ENCODE data around the gene ONECUT3. TPM values are rescaled to one million over a fixed set of nuclear protein-coding genes. Genes with fewer than 3 reads are reported as not detected.
"Not testable (repeated sequence)": the region's sequence is repeated elsewhere in the genome, so short reads cannot be mapped to it uniquely, and the experiment has no call there.

The ONECUT3 gene
- total and polyA plus RNA-seq, 3 donors from 2014 or later = 0.13 to 0.39 (median 0.25) TPM

DNA sequence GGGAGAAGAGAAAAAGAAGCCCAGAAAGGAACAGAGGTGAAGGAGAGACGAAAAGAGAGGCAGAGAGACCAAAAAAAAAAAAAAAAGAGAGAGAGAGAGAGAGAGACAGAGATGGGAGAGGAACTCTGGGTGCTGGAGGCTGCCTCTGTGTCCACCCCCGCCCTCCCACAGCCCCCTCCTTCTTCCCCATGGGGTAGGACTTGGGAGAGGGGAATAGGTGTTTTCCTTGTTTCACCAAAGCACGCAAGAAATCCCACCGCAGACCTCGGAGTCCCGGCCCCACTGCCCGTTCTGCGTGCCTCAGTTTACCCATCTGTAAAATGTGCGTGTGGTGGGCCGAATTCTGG is 4.9 kb downstream of the ONECUT3 start:
- no peak for DNase-seq
- H3K9me3 ChIP-seq = no peaks in the 10 kb centered on the region
- H3K36me3 ChIP-seq (ENCODE audit: low read depth, missing control alignments) = no peaks in the 10 kb centered on the region
- H3K27me3 ChIP-seq = peaks cover 12% of the 10 kb centered on the region
- H3K4me3 ChIP-seq = no peak overlapping the region
- 3 to 4% methylated on average over 9 to 10 of the region's 10 CpGs for WGBS, 2 donors
- intact Hi-C loops (cut with DNase I; ENCODE audit: low total_unique reads) = no loop called here
- TF ChIP-seq CTCF (IDR thresholded peaks at IDR 0.05) = no peak
- no peak for TF ChIP-seq POLR2A (IDR thresholded peaks at IDR 0.05)
- no peaks in the 10 kb centered on the region for H3K4me1 ChIP-seq
- H3K27ac ChIP-seq = no peak overlapping the region

DNA sequence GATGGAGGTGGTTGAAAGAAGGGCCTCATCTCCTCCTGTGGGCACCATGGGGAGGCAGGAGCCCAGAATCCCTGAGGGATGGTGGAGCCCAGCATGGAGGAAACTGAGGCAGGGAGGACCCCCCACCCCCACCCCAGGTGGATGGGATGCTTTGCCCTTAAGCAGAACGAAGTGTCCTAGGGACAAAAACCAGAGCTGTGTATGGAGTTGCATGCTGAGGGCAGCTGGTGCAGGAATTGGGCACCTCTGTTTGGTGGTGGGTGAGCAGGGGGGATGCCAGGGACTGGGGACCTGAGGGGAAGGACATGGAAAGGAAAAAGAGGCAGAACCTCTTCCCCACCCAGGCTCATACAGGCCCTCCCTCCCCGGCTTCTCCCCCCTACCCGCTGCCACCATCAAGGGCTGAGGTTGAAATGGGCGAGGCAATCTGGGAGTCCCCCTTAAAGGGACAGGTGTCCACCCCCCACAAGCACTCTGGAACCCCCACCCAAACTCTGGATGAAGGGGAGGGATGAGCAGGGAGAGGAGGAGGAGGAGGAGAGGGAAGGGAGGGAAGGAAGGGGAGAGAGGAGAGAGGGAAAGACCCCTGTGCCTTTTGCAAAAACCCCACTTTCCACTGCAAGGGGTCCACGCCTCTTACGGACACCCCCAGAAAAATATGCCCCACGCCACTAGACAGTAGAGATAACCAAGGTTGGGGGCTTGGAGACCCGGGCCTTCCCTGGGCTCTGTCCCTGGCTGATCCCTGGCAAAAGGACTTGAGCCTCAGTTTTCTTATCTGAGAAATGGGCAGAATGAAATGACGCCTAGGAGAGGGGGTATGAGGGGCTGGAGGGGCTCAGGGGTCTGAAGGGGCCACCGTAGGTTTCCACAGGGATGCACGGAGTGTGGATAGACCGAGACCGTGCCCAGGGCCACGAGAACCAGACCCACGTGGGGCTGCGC is 5.9 kb downstream of the ONECUT3 start:
- peaks cover 12% of the 10 kb centered on the region for H3K27me3 ChIP-seq
- H3K4me1 ChIP-seq = no peaks in the 10 kb centered on the region
- no peak for DNase-seq
- intact Hi-C loops (cut with DNase I; ENCODE audit: low total_unique reads) = no loop called here
- WGBS, 2 donors = 20 to 32% methylated on average over 9 to 16 of the region's 16 CpGs
- no peak overlapping the region for H3K4me3 ChIP-seq
- no peaks in the 10 kb centered on the region for H3K36me3 ChIP-seq (ENCODE audit: low read depth, missing control alignments)
- H3K27ac ChIP-seq = no peak overlapping the region
- no peaks in the 10 kb centered on the region for H3K9me3 ChIP-seq
- TF ChIP-seq POLR2A (IDR thresholded peaks at IDR 0.05) = no peak
- no peak for TF ChIP-seq CTCF (IDR thresholded peaks at IDR 0.05)

DNA sequence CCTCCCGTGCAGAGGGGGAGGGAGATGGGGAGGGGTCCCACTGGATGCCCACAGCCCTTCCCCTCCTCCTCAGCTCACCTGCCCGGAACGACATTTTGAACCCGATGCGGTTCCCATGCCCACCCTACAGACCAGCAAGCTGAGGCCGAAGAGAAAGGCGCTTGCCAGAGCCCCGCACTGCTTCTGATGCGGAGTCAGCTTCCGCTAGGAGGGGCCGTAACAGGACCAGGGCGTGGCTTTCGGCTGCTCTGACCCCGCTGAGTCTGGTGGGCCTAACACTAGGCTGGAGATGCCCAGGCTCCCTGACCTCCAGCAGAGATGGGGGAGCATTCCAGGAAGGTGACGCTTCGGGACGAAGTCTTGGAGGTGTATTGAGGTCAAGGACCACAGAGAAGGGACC is 6.7 kb downstream of the ONECUT3 start:
- Histone ChIP-seq H3K4me3 (no peak overlapping the region), H3K9me3 (no peaks in the 10 kb centered on the region), H3K27me3 (peaks cover 12% of the 10 kb centered on the region), H3K36me3 (ENCODE audit: low read depth, missing control alignments) (no peaks in the 10 kb centered on the region), H3K27ac (no peak overlapping the region), H3K4me1 (no peaks in the 10 kb centered on the region)
- intact Hi-C loops (cut with DNase I; ENCODE audit: low total_unique reads) = loop anchor here (10.0 kb wide), 1 partner anchor 215 kb away; no protein-coding TSS in a partner anchor
- no peak for DNase-seq
- WGBS, 2 donors = 16 to 42% methylated on average over 6 to 17 of the region's 17 CpGs
- no peak for TF ChIP-seq CTCF (IDR thresholded peaks at IDR 0.05)
- no peak for TF ChIP-seq POLR2A (IDR thresholded peaks at IDR 0.05)

- not testable (repeated sequence) for H3K27ac ChIP-seq; DNase-seq; H3K4me1 ChIP-seq; H3K9me3 ChIP-seq; H3K36me3 ChIP-seq (ENCODE audit: low read depth, missing control alignments); H3K4me3 ChIP-seq; H3K27me3 ChIP-seq
- intact Hi-C loops (cut with DNase I; ENCODE audit: low total_unique reads) = loop anchor here (10.0 kb wide), 1 partner anchor 216 kb away; no protein-coding TSS in a partner anchor
- 24 to 36% methylated on average over 14 to 15 of the region's 15 CpGs for WGBS, 2 donors
Observed at GRCh38 chr19:1760786-1761527, 7.7 kb downstream of the ONECUT3 start.

DNA sequence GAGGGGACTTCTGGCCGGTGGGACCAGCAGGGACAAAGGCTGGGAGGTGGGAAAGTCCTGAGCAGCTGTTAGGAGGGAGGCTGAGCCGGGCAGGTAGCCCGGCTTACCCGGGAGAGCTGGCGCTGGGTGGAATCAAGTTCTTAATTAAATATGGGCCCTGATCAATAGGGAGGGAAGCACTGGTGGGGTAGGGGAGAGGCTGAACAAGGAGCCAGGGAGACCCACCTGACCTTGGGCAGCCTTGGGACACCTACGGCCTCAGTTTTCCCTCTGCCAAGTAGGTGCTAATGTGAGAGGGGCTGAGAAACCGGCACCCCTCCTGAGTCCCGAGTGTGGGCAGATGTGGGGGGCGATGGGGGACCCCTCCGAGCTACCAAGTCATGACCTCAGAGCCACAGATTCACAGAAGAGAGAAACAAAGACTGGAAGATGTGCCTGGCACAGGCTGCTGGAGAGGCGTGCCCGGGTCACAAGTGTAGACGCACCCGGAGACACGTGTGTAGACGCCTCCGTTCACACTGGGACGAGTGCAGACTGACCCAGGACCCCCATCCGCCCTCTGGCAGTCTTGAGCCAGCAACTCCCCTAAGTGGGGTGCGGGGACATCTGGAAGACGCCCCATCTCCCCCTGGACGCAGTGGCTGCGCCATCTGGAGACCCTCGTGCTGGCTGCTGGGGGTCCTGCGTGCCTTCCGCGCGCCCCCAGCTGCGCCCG is 8.4 kb downstream of the ONECUT3 start:
- Histone ChIP-seq H3K36me3 (ENCODE audit: low read depth, missing control alignments) (no peaks in the 10 kb centered on the region), H3K4me3 (no peak overlapping the region), H3K27me3 (peaks cover 7% of the 10 kb centered on the region), H3K9me3 (no peaks in the 10 kb centered on the region), H3K4me1 (no peaks in the 10 kb centered on the region), H3K27ac (no peak overlapping the region)
- WGBS, 2 donors = 11 to 23% methylated on average over 14 to 28 of the region's 30 CpGs
- TF ChIP-seq CTCF (IDR thresholded peaks at IDR 0.05) = no peak
- no peak for TF ChIP-seq POLR2A (IDR thresholded peaks at IDR 0.05)
- no peak for DNase-seq
- intact Hi-C loops (cut with DNase I; ENCODE audit: low total_unique reads) = loop anchor here (10.0 kb wide), 1 partner anchor 217 kb away; no protein-coding TSS in a partner anchor
